ENCODE data around the gene CCR1. TPM values are rescaled to one million over a fixed set of nuclear protein-coding genes. Genes with fewer than 3 reads are reported as not detected.

CCR1 gene
- total RNA-seq, 1 donor from 2014 or later: 0.20 TPM

- H3K79me2 ChIP-seq (ENCODE audit: insufficient read depth, low read length): no peaks in the 10 kb centered on the region
Observed at GRCh38 chr3:46221938-46222337, 13.8 kb upstream of the CCR1 start.

GRCh38 chr3:46221391-46221790, 13.3 kb upstream of the CCR1 start:
- no peak for DNase-seq (ENCODE audit: low read depth)
- Histone ChIP-seq H3K4me1 (ENCODE audit: insufficient read depth, low read length) (no peaks in the 10 kb centered on the region), H3K27me3 (ENCODE audit: insufficient read depth, low read length) (peaks cover 6% of the 10 kb centered on the region), H3K27ac (ENCODE audit: low read depth, low read length) (no peak overlapping the region), H2AFZ (ENCODE audit: low read depth, low read length) (no peak overlapping the region), H3K36me3 (ENCODE audit: insufficient read depth, low read length) (no peaks in the 10 kb centered on the region), H3K79me2 (ENCODE audit: insufficient read depth, low read length) (no peaks in the 10 kb centered on the region), H3K4me2 (ENCODE audit: low read length) (no peak overlapping the region), H4K20me1 (ENCODE audit: insufficient read depth, low read length) (no peaks in the 10 kb centered on the region), H3K4me3 (ENCODE audit: insufficient read depth, low read depth, low read length) (no peak overlapping the region), H3K9ac (ENCODE audit: low read length) (no peak overlapping the region), H3K9me3 (ENCODE audit: insufficient read depth, low read depth, low read length) (no peaks in the 10 kb centered on the region)
- TF ChIP-seq CTCF (IDR thresholded peaks at IDR 0.05; ENCODE audit: insufficient read depth, low read depth, low read length): no peak
- TF ChIP-seq EZH2 (IDR thresholded peaks at IDR 0.05; ENCODE audit: insufficient read depth, low read length): no peak
- no peaks in the 10 kb centered on the region for H3K36me3 Mint-ChIP-seq (ENCODE audit: low read depth, unreplicated experiment)
- peaks cover 8% of the 10 kb centered on the region for H3K27me3 Mint-ChIP-seq (ENCODE audit: low read depth, unreplicated experiment)
- no peak overlapping the region for H3K27ac Mint-ChIP-seq (ENCODE audit: unreplicated experiment)
- H3K9me3 Mint-ChIP-seq (ENCODE audit: unreplicated experiment): no peaks in the 10 kb centered on the region
- no peak for FAIRE-seq
- no peak overlapping the region for H3K4me3 Mint-ChIP-seq (ENCODE audit: unreplicated experiment)
- no peaks in the 10 kb centered on the region for H3K4me1 Mint-ChIP-seq (ENCODE audit: low read depth, unreplicated experiment)

More at GRCh38 chr3:46221938-46222337, 13.8 kb upstream of the CCR1 start:
- Mint-ChIP-seq H3K36me3 (ENCODE audit: low read depth, unreplicated experiment) (no peaks in the 10 kb centered on the region), H3K27me3 (ENCODE audit: low read depth, unreplicated experiment) (peaks cover 8% of the 10 kb centered on the region), H3K27ac (ENCODE audit: unreplicated experiment) (no peak overlapping the region), H3K9me3 (ENCODE audit: unreplicated experiment) (no peaks in the 10 kb centered on the region), H3K4me1 (ENCODE audit: low read depth, unreplicated experiment) (no peaks in the 10 kb centered on the region), H3K4me3 (ENCODE audit: unreplicated experiment) (no peak overlapping the region)
- no peak overlapping the region for H3K4me2 ChIP-seq (ENCODE audit: low read length)
- TF ChIP-seq CTCF (IDR thresholded peaks at IDR 0.05; ENCODE audit: insufficient read depth, low read depth, low read length) (no peak), EZH2 (IDR thresholded peaks at IDR 0.05; ENCODE audit: insufficient read depth, low read length) (no peak)
- H3K27ac ChIP-seq (ENCODE audit: low read depth, low read length): no peak overlapping the region
- FAIRE-seq (no peak), DNase-seq (ENCODE audit: low read depth) (no peak)
- peaks cover 6% of the 10 kb centered on the region for H3K27me3 ChIP-seq (ENCODE audit: insufficient read depth, low read length)
- H3K9me3 ChIP-seq (ENCODE audit: insufficient read depth, low read depth, low read length): no peaks in the 10 kb centered on the region
- H2AFZ ChIP-seq (ENCODE audit: low read depth, low read length): no peak overlapping the region
- H3K9ac ChIP-seq (ENCODE audit: low read length): no peak overlapping the region
- H3K36me3 ChIP-seq (ENCODE audit: insufficient read depth, low read length): no peaks in the 10 kb centered on the region
- H3K4me3 ChIP-seq (ENCODE audit: insufficient read depth, low read depth, low read length): no peak overlapping the region
- no peaks in the 10 kb centered on the region for H4K20me1 ChIP-seq (ENCODE audit: insufficient read depth, low read length)
- no peaks in the 10 kb centered on the region for H3K4me1 ChIP-seq (ENCODE audit: insufficient read depth, low read length)

GRCh38 chr3:46218196-46218709, 10.1 kb upstream of the CCR1 start:
- Mint-ChIP-seq H3K4me1 (ENCODE audit: low read depth, unreplicated experiment) (no peaks in the 10 kb centered on the region), H3K27me3 (ENCODE audit: low read depth, unreplicated experiment) (peaks cover 7% of the 10 kb centered on the region)
- no peak for FAIRE-seq

More at GRCh38 chr3:46218196-46218709, 10.1 kb upstream of the CCR1 start:
- Histone ChIP-seq H3K27me3 (ENCODE audit: insufficient read depth, low read length) (peaks cover 7% of the 10 kb centered on the region), H3K4me3 (ENCODE audit: insufficient read depth, low read depth, low read length) (no peak overlapping the region), H3K9ac (ENCODE audit: low read length) (no peak overlapping the region), H3K36me3 (ENCODE audit: insufficient read depth, low read length) (no peaks in the 10 kb centered on the region), H2AFZ (ENCODE audit: low read depth, low read length) (no peak overlapping the region), H3K27ac (ENCODE audit: low read depth, low read length) (no peak overlapping the region), H3K9me3 (ENCODE audit: insufficient read depth, low read depth, low read length) (no peaks in the 10 kb centered on the region), H3K79me2 (ENCODE audit: insufficient read depth, low read length) (no peaks in the 10 kb centered on the region), H3K4me2 (ENCODE audit: low read length) (no peak overlapping the region), H4K20me1 (ENCODE audit: insufficient read depth, low read length) (no peaks in the 10 kb centered on the region), H3K4me1 (ENCODE audit: insufficient read depth, low read length) (no peaks in the 10 kb centered on the region)
- H3K27ac Mint-ChIP-seq (ENCODE audit: unreplicated experiment): no peak overlapping the region
- H3K36me3 Mint-ChIP-seq (ENCODE audit: low read depth, unreplicated experiment): no peaks in the 10 kb centered on the region
- no peak overlapping the region for H3K4me3 Mint-ChIP-seq (ENCODE audit: unreplicated experiment)
- TF ChIP-seq CTCF (IDR thresholded peaks at IDR 0.05; ENCODE audit: insufficient read depth, low read depth, low read length): no peak
- no peak for TF ChIP-seq EZH2 (IDR thresholded peaks at IDR 0.05; ENCODE audit: insufficient read depth, low read length)
- no peaks in the 10 kb centered on the region for H3K9me3 Mint-ChIP-seq (ENCODE audit: unreplicated experiment)
- DNase-seq (ENCODE audit: low read depth): no peak

Measured in astrocyte (in vitro differentiated cells and primary cell).